IMR-90 (cell line): ENCODE results near the gene YWHAG.

ENCODE experiments used
- BHLHE40 ChIP-seq: fragments of 150-350 bp; IDR thresholded peaks from 2 replicates; pipeline ENCODE4 v1.6.1; 2016; ENCODE audit warnings: mild to moderate bottlenecking, low read depth, low read length
- MAFK ChIP-seq: IDR thresholded peaks from 2 replicates; pipeline ENCODE4 v1.6.1; 2012; ENCODE audit warnings: low read depth, low read length, improper control_type of control experiment
- POLR2A ChIP-seq: IDR thresholded peaks from 2 replicates; pipeline ENCODE4 v1.6.1; 2012; ENCODE audit warnings: mild to moderate bottlenecking, low read depth, low read length
- RAD21 ChIP-seq: IDR thresholded peaks from 2 replicates; pipeline ENCODE4 v1.6.1; 2012; ENCODE audit warnings: low read length, improper control_type of control experiment
- RFX5 ChIP-seq: IDR thresholded peaks from 2 replicates; pipeline ENCODE4 v1.8.0; 2012; ENCODE audit warnings: low read depth, mild to moderate bottlenecking, low read length, moderate library complexity
- SMC3 ChIP-seq: fragments of 150-350 bp; IDR thresholded peaks from 2 replicates; pipeline ENCODE4 v1.6.1; 2016; ENCODE audit warnings: low read depth, mild to moderate bottlenecking, antibody characterized with exemption, low read length, moderate library complexity
- TF ChIP-seq, protein P1 (sequence below): conservative IDR thresholded peaks from 2 replicates; pipeline ENCODE4 v1.5.1; 2012; ENCODE audit warnings: mild to moderate bottlenecking, low read depth, low read length, improper control_type of control experiment
- TF ChIP-seq, protein P2 (sequence below): fragments of 150-350 bp; IDR thresholded peaks from 2 replicates; pipeline ENCODE4 v1.6.1; 2017; ENCODE audit warnings: mild to moderate bottlenecking, antibody characterized with exemption, low read length, low read depth

DNA sequence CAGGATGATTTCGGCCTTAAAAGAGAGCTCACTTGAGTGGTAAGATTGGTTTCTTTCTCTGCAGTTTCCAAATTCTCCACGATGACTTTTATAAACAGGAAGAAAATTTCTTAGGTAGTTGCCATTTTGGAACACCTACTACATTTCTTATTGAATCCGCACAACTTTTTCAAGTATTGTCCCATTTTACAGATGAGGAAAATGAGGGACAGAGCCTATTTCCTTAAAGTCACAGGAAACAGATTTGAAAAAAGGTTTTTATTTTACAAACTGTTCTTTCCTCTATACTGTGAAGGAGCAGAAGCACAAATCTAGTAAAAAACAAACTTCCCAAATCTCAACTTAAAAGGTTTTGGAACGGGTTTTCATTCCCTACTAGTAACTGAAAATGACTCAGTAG lies 2.7 kb downstream of the YWHAG start:
- TF ChIP-seq, protein P1, sequence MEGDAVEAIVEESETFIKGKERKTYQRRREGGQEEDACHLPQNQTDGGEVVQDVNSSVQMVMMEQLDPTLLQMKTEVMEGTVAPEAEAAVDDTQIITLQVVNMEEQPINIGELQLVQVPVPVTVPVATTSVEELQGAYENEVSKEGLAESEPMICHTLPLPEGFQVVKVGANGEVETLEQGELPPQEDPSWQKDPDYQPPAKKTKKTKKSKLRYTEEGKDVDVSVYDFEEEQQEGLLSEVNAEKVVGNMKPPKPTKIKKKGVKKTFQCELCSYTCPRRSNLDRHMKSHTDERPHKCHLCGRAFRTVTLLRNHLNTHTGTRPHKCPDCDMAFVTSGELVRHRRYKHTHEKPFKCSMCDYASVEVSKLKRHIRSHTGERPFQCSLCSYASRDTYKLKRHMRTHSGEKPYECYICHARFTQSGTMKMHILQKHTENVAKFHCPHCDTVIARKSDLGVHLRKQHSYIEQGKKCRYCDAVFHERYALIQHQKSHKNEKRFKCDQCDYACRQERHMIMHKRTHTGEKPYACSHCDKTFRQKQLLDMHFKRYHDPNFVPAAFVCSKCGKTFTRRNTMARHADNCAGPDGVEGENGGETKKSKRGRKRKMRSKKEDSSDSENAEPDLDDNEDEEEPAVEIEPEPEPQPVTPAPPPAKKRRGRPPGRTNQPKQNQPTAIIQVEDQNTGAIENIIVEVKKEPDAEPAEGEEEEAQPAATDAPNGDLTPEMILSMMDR, result no peak
- TF ChIP-seq POLR2A (0 out of 2 replicates have a peak, but pooled peaks have one; percentile 5), RAD21 (no peak), RFX5 (no peak), MAFK (no peak), BHLHE40 (no peak), SMC3 (no peak)
- TF ChIP-seq, protein P2, sequence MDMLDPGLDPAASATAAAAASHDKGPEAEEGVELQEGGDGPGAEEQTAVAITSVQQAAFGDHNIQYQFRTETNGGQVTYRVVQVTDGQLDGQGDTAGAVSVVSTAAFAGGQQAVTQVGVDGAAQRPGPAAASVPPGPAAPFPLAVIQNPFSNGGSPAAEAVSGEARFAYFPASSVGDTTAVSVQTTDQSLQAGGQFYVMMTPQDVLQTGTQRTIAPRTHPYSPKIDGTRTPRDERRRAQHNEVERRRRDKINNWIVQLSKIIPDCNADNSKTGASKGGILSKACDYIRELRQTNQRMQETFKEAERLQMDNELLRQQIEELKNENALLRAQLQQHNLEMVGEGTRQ, result no peak
